ENCODE measurements around the gene PSMB5.
"Not testable (repeated sequence)": the region's sequence is repeated elsewhere in the genome, so short reads cannot be mapped to it uniquely, and the experiment has no call there.

The PSMB5 gene

GRCh38 chr14:23013054-23013748, 21.5 kb downstream of the PSMB5 start:
- DNase-seq, result no peak

DNA sequence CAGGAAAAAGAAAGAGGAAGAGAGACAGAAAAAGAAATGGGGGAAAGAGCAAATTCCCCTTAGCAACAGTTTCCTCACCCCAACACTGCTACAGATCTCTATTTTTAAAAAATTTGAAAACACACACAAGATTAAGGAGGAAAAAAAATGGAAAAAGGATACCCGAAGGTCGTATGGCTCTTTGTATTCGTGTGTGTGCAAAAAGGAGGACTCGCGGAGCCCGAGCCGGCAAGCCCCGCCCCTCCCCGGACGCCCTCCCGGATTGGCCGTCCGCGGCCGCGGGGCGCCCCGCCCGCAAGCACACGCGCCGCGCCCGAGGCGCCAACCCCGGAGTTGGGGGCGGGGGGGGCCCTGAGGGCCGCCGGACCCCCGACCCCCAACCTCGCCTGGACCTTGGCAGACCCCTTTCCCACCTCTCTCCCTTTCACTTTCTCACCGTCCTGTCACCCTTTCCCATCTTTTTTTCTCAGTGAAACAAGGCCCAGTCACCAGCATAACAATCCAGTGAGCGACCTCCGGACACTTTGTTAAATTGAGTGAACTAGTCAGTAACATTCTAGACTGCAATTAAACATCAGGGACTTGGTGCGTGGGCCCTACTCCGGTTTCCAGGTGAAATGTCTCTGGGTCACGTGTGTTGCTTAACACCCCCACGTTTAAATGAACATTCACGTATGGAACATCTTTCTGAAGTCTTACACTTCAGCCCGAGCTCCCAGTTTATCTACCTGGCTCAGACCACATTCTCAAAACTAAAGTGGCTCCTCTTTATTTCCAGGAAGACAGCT, 24.6 kb downstream of the PSMB5 start, which contains the start of gene C14orf93:
Gene C14orf93, minus strand, starts transcription at position 205 of the 788 bp plus-strand sequence. CDS start 11,120 bp downstream, outside the sequence.
- peak; percentile 68 for DNase-seq

- no peak for DNase-seq
These were observed 25.2 kb downstream of the PSMB5 start for GRCh38 chr14:23009483-23009938.

DNA sequence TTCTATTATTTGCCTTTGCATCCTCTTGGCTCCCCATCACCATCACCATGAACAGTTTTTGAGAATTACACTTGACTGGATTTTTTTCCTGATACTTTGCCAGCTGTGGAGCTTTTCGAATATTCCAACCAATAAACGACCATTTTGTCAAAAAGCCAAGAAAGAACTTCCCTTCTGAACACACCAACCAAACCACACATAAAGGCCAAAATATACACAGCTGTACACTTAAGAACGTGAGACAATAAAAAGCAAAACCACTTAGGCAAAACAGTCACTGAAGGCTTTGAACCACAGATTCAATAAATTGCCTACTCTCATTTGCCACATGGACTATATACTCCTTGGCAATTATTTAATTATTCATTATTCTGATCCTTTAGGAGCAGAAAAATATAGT, 25.9 kb downstream of the PSMB5 start:
- peak; percentile 45 for DNase-seq

- DNase-seq, result peak; percentile 96
These were observed 27.9 kb downstream of the PSMB5 start for GRCh38 chr14:23006544-23007419.

DNA sequence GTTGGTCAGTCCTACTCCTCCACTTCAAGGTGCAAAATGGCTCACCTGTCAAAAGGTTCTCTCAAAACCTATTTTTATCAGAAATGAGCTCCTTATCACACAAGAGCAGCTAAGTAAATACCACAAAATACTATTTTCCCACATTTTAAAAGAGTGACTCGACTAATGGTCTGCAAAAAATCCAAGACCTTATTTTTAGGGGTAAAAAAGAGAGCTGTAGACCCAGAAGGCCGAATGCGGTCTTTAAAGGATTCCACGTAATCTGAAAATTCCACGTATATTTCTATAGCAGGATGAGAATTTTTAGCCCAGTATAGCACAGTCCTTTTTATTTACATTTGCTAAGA, 28.5 kb downstream of the PSMB5 start:
- DNase-seq, result no peak

DNA sequence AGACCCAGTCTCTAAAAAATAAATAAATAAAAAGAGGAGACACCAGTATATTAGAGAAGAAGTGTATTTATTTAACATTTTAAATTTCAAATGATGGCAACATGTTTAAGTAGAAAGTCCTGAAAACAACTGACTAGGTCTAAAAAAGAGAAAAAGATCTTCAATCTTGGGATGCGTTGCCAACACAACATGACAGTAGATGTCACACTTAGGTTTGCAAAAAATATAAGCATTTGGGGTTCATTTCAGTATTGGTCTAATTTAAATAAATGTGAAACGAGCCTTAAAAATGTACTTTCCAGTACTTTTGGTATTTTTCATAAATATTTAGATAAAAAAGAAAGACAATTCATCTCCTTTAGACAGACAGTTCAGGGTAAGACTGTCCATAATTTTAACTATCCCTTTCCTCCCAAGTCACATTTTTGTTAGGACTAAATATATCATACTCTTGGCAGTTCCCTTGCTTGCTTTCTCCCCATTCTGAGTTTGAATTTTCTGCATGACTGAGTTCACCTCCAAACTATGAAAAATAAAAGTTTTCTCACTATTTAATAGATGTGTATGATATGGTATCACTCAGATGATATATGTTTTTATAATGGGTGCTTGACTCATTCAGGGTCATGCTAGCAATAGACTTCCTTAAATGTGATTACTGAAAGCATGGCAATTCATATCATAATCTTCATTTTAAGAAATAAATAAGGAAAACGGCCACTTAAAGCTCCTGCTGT, 29.1 kb downstream of the PSMB5 start:
- DNase-seq, result no peak

DNA sequence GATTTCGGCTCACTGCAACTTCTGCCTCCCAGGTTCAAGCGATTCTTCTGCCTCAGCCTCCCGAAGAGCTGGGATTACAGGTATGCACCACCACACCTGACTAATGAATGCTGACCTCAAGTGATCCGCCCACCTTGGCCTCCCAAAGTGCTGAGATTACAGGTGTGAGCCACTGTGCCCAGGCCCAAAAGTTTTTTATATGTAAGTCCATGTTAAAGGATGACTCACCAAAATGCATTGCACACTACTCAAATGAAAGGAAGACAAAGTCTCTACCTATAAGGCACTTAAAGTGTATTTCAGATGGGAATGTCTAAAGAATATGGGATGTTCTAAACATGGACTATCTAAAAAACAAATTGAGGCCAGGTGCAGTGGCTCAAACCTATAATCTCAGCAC, 30.4 kb downstream of the PSMB5 start:
- not testable (repeated sequence) for DNase-seq

DNA sequence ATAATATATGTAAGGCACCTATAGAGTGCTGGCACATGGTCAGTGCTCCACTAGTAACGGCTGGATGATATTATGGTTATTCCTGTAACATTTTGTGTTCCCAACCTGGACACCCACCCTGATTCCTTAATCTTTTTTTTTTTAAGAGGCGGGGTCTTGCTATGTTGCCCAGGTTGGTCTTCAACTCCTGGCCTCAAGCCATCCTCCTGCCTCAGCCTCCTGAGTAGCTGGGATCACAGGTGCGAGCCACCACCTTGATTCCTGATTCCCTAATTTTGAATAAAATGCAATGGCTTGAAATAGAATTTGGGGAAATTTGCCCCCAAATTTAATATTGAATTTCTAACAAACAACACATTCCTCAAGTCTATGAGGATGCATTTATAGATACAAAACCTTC, 32.1 kb downstream of the PSMB5 start:
- no peak for DNase-seq

GRCh38 chr14:23000860-23001259, 33.8 kb downstream of the PSMB5 start:
- no peak for DNase-seq

GRCh38 chr14:22998329-22999012, 36.2 kb downstream of the PSMB5 start:
- no peak for DNase-seq

DNA sequence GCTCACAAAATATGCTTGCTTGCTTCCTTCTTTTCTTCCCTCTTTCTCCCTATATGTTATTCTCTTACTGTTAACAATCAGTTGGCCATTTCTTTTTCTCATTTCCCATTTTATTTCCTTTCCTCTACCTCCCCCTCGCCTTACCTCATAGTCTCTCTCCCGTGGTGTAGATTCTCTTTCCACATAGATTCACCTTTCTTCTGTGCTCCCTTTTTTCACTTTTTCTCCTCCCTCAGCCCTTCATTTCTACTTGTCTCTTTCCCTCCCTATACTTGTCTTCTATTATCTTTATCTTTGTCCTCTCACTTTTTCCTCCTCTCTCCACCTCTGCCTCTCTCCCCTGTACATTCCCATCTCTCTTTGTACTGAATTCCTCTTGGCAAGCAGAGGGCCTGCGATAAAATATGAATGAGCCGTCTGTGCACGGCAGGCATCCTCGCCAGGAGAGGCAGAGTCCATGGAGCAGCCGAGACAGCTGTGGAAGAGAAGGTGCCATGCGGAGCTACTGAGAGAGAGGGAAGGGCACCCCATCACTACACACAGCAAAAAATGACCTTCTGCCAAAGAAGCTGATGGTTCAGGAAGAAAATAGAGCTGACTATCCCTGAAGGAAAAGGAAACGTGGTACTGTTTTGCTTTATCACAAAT, 36.9 kb downstream of the PSMB5 start:
- no peak for DNase-seq

DNA sequence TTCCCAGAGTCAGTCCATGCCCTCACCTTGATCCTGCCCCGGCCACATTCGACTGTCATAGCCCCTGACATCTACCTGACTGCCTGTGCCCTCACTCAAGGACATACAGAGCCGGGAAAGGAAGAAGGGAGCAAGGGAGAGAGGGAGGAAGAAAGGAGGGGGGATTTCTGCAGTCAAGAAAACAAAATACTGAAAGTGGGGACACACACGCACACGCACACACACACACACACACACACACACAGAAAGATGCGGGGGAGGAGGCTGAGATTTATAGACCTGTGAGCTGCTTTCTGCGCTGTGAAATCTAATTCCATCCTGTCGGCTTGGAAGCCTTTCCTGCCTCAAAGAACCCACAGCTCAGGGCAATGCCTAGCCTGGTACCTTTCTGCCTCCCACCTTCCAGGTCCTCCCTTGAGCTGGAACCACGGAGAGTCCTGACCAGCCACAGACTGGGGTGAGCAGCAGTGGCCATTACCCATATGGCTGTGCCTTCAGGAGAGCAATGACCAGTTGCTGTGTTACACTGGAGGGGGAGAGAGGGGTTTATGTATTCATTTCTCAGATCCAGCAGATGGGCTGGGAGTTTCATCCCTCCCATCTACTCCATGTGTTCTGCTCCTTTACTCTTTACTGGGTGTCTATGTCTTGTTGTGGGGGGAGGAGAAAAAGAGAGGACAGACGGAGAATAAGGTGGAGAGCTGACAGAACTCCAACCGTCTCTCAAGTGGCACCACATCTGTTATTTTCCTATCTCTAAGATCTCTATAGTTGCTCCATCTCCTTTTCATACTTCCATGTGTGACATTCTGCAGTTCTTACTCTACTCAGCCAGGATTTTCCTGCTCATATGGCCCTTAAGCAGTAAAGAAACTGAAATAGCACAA, 37.7 kb downstream of the PSMB5 start:
- DNase-seq, result no peak

DNA sequence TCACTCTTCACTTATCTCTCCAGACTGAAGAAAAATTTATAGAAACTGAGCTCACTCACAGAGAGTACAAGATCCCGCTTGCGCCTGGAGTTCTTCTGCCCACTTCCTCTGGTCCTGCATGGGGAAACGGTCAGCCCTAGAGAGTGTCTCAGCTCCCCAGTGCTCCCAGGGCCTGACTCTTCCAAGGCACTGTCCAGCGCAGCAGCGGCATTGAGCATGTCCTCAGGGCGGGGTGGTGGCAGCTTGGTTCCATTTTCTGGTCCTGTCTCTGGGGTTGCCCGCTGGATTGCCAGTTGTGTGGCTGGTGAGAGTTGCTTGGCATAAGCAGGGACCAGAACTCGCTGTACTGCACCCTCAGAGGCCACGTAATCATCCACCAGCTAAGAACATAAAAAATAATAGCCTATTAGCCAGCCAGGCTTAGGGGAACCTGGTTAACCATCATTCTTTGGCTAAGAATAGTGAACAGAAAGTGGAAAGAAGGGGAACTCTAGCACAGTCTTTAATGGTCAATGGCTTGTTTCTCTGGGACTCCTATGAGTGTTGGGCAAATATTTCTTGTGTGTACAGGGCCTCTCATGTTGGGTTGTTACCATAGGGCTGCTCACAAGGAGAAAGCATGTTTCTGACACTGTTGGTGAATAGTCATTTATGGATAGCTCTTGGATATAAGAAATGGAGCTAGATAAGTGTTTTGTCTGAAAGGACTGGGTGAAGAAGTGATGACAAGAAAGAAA, 38.6 kb downstream of the PSMB5 start:
- no peak for DNase-seq

DNA sequence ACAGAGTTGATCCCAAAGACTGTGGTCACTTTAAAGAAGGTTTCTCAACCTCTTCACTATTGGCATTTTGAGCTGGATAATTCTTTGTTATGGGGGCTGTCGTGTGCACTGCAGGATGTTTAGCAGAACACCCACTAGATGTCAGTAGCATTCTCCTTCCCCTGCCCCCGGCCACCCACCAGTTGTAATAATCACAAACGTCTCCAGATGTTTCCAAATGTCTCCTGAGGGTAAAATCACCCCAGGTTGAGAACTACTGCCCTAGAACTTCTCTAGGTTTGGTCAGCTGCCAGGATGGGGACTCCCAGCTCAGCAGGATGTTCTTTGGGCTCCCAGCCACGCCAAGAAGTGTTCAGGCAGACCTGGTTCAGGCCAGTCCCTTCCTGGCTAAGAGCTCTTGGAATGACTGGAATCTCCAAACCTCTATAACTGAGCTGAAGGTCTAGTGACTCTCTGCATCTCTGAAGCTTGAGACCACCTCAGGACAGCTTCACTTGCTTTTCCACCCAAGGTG, 39.9 kb downstream of the PSMB5 start:
- DNase-seq, result peak; percentile 24

- DNase-seq, result no peak
These were observed 41.2 kb downstream of the PSMB5 start for GRCh38 chr14:22993517-22993916.

- DNase-seq, result no peak
These were observed 42.8 kb downstream of the PSMB5 start for GRCh38 chr14:22991852-22992251.

- DNase-seq, result no peak
These were observed 47.4 kb downstream of the PSMB5 start for GRCh38 chr14:22987291-22987690.

DNA sequence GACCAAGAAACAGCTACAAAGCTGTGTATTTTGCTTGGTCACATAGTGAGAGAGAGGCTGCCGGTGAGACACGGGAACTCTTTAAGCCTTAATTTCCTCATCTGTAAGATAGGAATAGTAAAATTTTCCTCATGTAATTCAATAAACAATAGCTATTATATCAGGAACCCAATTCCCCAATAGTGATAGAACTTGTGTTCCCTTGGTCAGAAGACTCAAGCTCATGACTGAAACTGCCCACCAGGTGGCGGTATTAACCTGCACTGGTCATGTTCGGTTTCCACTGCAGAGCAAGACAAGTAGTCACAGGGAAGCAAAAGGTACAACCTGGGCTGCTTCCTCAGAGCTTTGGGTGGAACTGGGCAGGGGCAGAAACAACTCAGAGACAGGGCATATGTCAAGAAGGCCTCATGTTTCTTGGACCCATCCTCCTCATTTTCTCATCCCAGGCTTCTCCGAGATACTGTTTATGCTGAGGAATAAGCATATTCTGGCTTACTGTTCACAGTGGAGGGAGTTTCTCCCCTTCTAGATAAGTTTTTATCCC, 48.1 kb downstream of the PSMB5 start:
- DNase-seq, result peak; percentile 67
